ENCODE results near the gene CLINT1.

CLINT1 gene

DNA sequence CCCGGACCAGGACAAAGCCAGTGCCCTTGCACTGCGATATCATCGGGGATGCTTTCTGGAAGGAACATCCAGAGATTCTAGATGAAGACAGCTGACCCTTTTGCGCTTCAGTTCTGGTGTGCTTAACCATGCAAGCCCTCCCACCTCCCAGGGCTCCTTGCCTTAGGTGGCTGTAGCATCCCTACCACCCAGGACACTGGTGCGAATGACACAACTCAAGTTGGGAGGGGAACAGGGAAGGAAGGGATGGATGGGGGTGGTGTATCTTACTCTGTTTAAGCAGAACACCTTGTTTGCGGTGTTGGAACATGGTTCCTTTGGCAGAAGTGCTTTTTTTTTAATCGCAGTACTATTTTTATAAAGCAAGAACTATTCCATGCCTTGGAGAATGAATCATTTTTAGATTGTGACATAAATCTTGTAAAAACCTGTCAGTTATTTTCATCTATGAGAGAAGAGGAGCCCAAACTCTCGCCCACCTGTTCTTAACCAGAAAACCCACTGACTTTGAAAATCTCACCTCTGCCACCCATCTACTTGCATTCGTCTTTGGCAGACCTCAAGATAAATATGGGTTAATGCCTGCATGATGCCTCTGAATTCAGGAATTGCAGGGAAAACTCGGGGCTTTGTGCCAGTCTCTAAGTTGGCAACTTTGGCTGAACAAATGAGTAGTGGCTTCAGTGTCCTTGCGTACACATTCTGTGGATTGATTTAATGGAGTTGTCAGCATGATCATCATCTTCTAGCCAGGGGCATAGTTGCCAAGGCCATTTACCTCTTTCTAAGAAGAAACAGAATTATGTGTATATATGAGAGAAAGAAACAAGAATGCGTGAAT is 119.3 kb downstream of the CLINT1 start:
- in situ Hi-C loops (cut with MboI; ENCODE audit: low pct_unique_long_range_greater_than_20kb, low sequenced_read_pairs), result no loop called here
- DNase-seq, result no peak

DNA sequence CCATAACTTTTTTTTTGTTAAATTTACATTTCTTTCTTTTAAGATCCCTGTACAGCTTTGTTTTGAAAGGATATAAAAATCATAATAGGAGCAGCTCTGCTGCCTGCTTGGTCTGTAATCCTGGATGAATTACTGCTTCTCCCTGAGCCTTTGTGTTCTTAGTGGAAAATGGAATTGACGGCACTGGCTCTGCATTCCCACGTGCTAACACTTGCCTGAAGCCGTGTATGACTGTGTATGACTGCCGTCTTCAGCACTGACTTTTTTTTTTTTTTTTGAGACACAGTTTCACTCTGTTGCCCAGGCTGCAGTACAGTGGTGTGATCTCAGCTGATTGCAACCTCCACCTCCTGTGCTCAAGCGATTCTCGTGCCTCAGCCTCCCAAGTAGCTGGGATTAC is 123.0 kb downstream of the CLINT1 start:
- in situ Hi-C loops (cut with MboI; ENCODE audit: low pct_unique_long_range_greater_than_20kb, low sequenced_read_pairs), result no loop called here

More for the DNA sequence above, 123.0 kb downstream of the CLINT1 start:
- DNase-seq, result no peak

Measured in KBM-7 (cell line).